Peyer's patch (tissue), 4 donors: ENCODE data around the gene INPP5B. TPM values are rescaled to one million over a fixed set of nuclear protein-coding genes. Genes with fewer than 3 reads are reported as not detected.

Experiments
- DNase-seq, 3 donors: peaks; one replicate each; pipeline ENCODE4 v3.0.0-alpha.2; 2017 to 2019
- H3K27ac ChIP-seq, 4 donors: fragments of 200-600 bp; sonication (generic); one replicate each; pipeline ENCODE4 v1.5.1; 2016 to 2019
- H3K27me3 ChIP-seq, 2 donors: fragments of 200-600 bp; sonication (generic); one replicate each; pipeline ENCODE4 v1.5.1; 2019
- H3K36me3 ChIP-seq, 3 donors: fragments of 200-600 bp; sonication (generic); one replicate each; pipeline ENCODE4 v1.5.1; 2016 to 2019
- H3K4me1 ChIP-seq, 4 donors: fragments of 200-600 bp; sonication (generic); one replicate each; pipeline ENCODE4 v1.5.1; 2016 to 2019
- H3K4me3 ChIP-seq, 4 donors: fragments of 200-600 bp; sonication (generic); 1 replicate in 3 of 4; 2 replicates in 1 of 4; pipeline ENCODE4 v1.5.1; 2016 to 2019; ENCODE audit warnings: mild to moderate bottlenecking in 1 of 4
- H3K9me3 ChIP-seq, 4 donors: fragments of 200-600 bp; sonication (generic); one replicate each; pipeline ENCODE4 v1.5.1; 2016 to 2019; ENCODE audit warnings: mild to moderate bottlenecking in 1 of 4
- POLR2A ChIP-seq, 2 donors: fragments of 450-650 bp; IDR thresholded peaks; one replicate each; pipeline ENCODE4 v1.5.1; 2017; ENCODE audit warnings: antibody characterized with exemption in 2 of 2, mild to moderate bottlenecking in 2 of 2, moderate library complexity in 2 of 2
- total RNA-seq, 4 donors: library from RNA; depleted of rRNA; stranded (reverse); fragments of >200 nt; gene quantifications; one replicate each; pipeline ENCODE4 v1.1.0, GENCODE V29; 2016
- TF ChIP-seq, protein P1 (sequence below), 6 experiments: fragments of 450-650 bp in 4 of 6; fragments of 200-600 bp in 2 of 6; sonication (generic) in 1 of 6; IDR thresholded peaks; one replicate each; pipeline ENCODE4 v1.5.1; 2017 to 2019; ENCODE audit warnings: antibody characterized with exemption in 6 of 6, mild to moderate bottlenecking in 3 of 6, moderate library complexity in 1 of 6

Gene INPP5B
- total RNA-seq = 10 to 100 TPM; 24.7 to 56.9 (median 35.3) TPM

DNA sequence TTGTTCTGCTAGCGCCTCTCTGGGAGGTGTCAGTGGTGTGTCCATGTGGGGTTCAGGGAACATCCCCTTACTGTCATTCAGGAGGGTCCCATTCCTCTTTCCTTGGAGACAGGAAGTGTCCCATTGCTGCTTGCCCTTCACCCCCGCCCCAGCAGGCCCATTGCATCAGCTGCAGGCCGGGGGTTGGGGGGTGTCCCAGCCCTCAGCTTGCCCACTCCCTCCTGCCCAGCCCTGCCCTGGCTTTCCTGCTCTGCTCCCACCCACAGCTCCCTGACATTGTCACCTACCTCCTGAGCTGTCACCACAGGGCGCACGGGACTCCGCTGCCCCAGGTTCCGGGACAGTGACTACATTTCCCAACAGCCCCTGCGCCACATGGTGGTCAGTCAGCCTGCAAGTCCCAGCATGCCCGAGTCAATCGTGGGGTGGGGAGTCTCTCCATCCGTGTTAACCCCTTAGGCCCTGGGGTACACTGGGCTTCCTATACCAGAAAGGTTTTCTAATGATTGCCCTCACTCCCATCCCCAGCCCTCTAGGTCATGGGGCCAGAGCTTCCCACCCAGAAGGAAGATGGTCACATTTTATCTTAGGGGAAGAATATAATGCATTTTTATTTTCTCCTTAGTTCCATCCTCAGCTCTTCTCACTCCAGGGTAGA lies at the start of gene INPP5B:
Gene INPP5B, minus strand, starts transcription at position 351 of the 658 bp plus-strand sequence. CDS start 745 bp downstream, outside the sequence.
- peaks cover 0 to 20% (median 2%) of the 10 kb centered on the region in 4 donors for H3K4me1 ChIP-seq
- peak in 1 of 2 donors; percentile 9 for TF ChIP-seq POLR2A (IDR thresholded peaks at IDR 0.05)
- TF ChIP-seq, protein P1, sequence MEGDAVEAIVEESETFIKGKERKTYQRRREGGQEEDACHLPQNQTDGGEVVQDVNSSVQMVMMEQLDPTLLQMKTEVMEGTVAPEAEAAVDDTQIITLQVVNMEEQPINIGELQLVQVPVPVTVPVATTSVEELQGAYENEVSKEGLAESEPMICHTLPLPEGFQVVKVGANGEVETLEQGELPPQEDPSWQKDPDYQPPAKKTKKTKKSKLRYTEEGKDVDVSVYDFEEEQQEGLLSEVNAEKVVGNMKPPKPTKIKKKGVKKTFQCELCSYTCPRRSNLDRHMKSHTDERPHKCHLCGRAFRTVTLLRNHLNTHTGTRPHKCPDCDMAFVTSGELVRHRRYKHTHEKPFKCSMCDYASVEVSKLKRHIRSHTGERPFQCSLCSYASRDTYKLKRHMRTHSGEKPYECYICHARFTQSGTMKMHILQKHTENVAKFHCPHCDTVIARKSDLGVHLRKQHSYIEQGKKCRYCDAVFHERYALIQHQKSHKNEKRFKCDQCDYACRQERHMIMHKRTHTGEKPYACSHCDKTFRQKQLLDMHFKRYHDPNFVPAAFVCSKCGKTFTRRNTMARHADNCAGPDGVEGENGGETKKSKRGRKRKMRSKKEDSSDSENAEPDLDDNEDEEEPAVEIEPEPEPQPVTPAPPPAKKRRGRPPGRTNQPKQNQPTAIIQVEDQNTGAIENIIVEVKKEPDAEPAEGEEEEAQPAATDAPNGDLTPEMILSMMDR (IDR thresholded peaks at IDR 0.05) = peak in 3 of 6 experiments; percentile 25 to 29 (median 26)
- H3K4me3 ChIP-seq = peak within 1 kb of the TSS; percentile 51 to 97 (median 65)
- peak; percentile 87 to 95 (median 89) for DNase-seq
- H3K36me3 ChIP-seq = peaks cover 0 to 18% (median 0%) of the 10 kb centered on the region in 3 donors
- no peaks in the 10 kb centered on the region for H3K9me3 ChIP-seq
- no peaks in the 10 kb centered on the region for H3K27me3 ChIP-seq
- peak within 1 kb of the TSS; percentile 73 to 88 (median 74) for H3K27ac ChIP-seq

DNA sequence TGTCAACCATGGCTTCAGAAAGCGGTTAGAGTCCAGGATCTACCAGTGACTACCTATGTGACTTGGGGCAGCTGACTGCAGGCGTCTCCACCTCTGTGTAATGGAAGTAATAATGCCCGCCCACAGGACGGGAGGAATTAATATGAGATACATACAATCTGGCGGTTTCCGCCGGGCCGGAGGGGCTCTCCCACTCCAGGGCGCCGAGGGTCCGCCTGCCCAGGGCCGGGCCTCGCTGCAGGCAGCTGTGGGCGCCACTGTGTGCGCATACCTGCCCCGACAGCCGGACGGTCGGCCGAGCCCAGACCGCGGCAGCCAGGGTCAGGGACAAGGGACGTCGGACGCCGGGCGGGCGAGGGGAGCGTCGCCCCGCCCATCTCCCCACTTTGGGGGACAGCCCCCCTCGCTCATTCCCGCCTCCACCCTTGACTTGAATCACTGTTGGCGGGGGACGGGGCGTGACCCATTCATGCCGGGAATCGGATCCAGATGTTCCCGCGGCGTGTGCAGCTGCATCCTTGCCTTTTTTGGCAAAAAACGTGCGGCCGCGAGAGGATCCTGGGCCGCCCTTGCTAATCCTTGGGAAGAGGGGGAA lies 49.0 kb upstream of the INPP5B start:
- peak overlapping the region; percentile 47 to 59 (median 52) for H3K4me3 ChIP-seq
- peak; percentile 40 to 75 (median 57) for DNase-seq
- no peaks in the 10 kb centered on the region for H3K9me3 ChIP-seq
- TF ChIP-seq POLR2A (IDR thresholded peaks at IDR 0.05) = no peak
- TF ChIP-seq, protein P1 (IDR thresholded peaks at IDR 0.05) = no peak
- no peaks in the 10 kb centered on the region for H3K36me3 ChIP-seq
- no peaks in the 10 kb centered on the region for H3K27me3 ChIP-seq
- peak overlapping the region; percentile 66 to 84 (median 76) for H3K27ac ChIP-seq
- H3K4me1 ChIP-seq = peaks cover 0 to 51% (median 0%) of the 10 kb centered on the region in 4 donors

DNA sequence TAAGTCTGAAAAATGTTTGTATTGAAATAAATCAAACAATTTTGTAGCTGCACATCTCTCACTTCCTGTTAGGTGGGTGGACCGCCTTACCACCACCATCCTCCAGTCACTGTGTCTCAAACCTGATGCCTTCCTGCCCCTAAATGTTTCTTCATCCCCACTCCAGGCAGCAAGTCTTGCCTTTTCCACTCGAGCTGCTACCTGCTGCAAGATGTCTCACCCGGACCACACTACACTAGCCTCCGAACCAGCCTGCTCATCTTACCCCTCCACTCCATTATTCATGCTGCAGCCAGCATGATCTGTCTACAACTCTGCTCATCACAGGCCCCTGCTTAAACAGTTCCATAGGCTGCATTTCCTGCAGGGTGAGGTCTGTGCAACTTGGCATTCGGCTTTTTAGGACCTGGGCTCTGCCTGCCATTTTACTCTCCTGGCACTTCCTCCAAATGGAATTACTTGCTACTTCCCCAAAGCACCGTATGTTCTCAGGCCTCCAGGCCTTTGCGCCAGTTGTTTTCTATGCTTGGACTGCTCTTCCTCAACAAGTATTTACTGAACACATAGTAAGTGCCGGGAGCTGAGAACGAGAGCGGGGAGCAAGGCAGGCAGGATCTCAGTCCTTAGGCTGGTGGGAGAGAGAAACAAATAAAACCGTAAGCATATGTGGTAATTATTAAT lies 48.2 kb upstream of the INPP5B start:
- H3K9me3 ChIP-seq = no peaks in the 10 kb centered on the region
- no peaks in the 10 kb centered on the region for H3K36me3 ChIP-seq
- H3K27ac ChIP-seq = peak overlapping the region in 3 of 4 donors; percentile 55 to 84 (median 78)
- DNase-seq = no peak
- TF ChIP-seq POLR2A (IDR thresholded peaks at IDR 0.05) = no peak
- TF ChIP-seq, protein P1 (IDR thresholded peaks at IDR 0.05) = no peak
- no peaks in the 10 kb centered on the region for H3K27me3 ChIP-seq
- peaks cover 0 to 43% (median 0%) of the 10 kb centered on the region in 4 donors for H3K4me1 ChIP-seq
- peak overlapping the region in 2 of 4 donors; percentile 57 to 59 for H3K4me3 ChIP-seq

DNA sequence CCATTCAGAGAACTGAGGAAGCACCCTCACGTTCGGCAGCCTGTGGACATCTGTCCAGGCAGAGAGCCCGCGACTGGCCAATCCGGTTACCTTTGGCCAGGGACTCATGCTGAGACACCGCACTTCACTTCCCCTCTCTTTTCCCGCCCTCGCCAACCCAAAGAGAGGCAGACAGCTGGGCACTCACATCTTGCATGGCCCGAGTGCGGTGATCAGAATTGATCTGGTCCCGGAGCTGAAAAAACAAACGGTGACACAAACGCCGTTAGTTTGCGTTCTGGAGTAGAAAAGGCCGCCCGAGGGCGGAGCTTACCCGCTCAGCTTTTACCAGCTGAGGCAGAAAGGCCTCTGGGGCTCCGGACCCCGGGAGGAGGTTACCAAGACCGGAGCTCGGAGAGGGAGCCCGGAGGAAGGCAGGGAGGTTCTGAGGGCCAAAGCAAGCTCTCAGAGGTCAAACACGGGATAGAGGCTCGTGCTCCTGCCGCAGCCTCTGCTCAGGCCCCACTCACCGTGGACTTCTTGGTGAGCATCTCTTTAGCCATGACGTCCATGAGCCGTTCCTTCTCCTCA lies 42.6 kb upstream of the INPP5B start:
- H3K27ac ChIP-seq = peak overlapping the region; percentile 61 to 82 (median 70)
- H3K4me1 ChIP-seq = peaks cover 0 to 11% (median 0%) of the 10 kb centered on the region in 4 donors
- no peak for TF ChIP-seq POLR2A (IDR thresholded peaks at IDR 0.05)
- TF ChIP-seq, protein P1 (IDR thresholded peaks at IDR 0.05) = no peak
- peak overlapping the region; percentile 76 to 87 (median 78) for H3K4me3 ChIP-seq
- DNase-seq = no peak
- peaks cover 0 to 33% (median 0%) of the 10 kb centered on the region in 3 donors for H3K36me3 ChIP-seq
- H3K9me3 ChIP-seq = no peaks in the 10 kb centered on the region
- no peaks in the 10 kb centered on the region for H3K27me3 ChIP-seq

DNA sequence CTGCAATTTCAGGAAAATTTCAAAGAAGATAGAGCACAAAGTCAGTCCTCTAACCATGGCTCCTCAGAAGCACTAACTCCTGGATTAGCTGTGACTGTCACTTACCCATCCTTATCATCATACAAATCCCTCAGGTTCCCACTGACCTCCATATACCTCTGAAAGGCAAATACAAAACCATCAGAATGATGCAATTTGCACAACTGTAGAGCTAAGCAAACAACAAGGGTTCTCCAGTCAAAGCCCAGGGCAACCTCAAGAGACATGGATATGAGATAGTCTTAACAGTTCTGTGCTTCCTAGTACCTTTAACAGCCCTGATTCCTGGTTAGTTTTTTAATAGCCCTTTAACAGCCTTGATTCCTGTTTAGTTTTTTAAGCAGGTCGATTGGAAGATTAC lies 40.8 kb upstream of the INPP5B start:
- Histone ChIP-seq H3K27me3 (no peaks in the 10 kb centered on the region), H3K36me3 (peaks cover 0 to 51% (median 0%) of the 10 kb centered on the region in 3 donors)

More for the DNA sequence above, 40.8 kb upstream of the INPP5B start:
- peaks cover 0 to 11% (median 0%) of the 10 kb centered on the region in 4 donors for H3K4me1 ChIP-seq
- no peak overlapping the region for H3K27ac ChIP-seq
- no peaks in the 10 kb centered on the region for H3K9me3 ChIP-seq
- TF ChIP-seq POLR2A (IDR thresholded peaks at IDR 0.05) = no peak
- TF ChIP-seq, protein P1 (IDR thresholded peaks at IDR 0.05) = no peak
- DNase-seq = no peak
- H3K4me3 ChIP-seq = no peak overlapping the region
